Measurements from ENCODE around the gene ARHGAP26.

ARHGAP26 gene

DNA sequence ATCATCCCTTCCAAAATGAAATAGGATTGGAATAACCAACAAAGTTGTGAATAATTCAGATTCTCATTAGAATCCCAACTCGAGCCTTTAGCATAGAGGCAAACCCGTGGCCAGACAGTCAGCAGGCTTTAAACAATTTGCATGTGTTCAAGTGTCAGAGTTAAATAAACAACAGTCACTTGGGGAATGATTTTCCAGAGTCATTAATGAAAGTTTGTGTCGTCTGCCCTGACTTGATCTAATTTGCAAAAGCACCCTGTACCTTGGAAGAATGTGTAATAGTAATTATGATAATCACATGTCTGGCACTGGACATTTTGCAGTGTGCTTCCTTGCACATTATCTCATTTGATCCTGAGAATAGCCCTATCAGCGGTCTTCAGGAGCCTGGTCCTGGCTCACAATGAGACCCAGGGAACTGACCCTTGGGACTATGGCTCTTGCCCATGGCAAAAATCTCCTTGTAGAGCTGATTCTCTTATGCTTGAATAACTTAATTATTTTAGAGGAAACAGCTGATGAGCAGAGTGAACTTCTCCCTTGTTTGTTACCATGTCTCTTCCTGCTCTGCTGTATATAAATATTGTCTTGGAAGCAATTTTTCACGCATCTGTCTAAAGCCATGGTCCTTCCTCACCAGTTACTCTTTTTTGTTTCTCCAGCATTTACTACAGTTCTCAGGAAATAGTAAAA is 360.6 kb downstream of the ARHGAP26 start:
- TF ChIP-seq POLR2AphosphoS5 (IDR thresholded peaks at IDR 0.05; ENCODE audit: low read depth, low read length) (no peak), SIN3A (IDR thresholded peaks at IDR 0.05; ENCODE audit: borderline replicate concordance, insufficient read depth, low read length) (no peak), FOXP2 (optimal IDR thresholded peaks at IDR 0.05; ENCODE audit: borderline replicate concordance, extremely low read depth, extremely low read length, insufficient read depth) (no peak), TAF1 (IDR thresholded peaks at IDR 0.05; ENCODE audit: borderline replicate concordance, insufficient read depth, low read length) (no peak)
- TF ChIP-seq, protein P1, sequence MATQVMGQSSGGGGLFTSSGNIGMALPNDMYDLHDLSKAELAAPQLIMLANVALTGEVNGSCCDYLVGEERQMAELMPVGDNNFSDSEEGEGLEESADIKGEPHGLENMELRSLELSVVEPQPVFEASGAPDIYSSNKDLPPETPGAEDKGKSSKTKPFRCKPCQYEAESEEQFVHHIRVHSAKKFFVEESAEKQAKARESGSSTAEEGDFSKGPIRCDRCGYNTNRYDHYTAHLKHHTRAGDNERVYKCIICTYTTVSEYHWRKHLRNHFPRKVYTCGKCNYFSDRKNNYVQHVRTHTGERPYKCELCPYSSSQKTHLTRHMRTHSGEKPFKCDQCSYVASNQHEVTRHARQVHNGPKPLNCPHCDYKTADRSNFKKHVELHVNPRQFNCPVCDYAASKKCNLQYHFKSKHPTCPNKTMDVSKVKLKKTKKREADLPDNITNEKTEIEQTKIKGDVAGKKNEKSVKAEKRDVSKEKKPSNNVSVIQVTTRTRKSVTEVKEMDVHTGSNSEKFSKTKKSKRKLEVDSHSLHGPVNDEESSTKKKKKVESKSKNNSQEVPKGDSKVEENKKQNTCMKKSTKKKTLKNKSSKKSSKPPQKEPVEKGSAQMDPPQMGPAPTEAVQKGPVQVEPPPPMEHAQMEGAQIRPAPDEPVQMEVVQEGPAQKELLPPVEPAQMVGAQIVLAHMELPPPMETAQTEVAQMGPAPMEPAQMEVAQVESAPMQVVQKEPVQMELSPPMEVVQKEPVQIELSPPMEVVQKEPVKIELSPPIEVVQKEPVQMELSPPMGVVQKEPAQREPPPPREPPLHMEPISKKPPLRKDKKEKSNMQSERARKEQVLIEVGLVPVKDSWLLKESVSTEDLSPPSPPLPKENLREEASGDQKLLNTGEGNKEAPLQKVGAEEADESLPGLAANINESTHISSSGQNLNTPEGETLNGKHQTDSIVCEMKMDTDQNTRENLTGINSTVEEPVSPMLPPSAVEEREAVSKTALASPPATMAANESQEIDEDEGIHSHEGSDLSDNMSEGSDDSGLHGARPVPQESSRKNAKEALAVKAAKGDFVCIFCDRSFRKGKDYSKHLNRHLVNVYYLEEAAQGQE (IDR thresholded peaks at IDR 0.05; ENCODE audit: insufficient read depth in 1 of 2, low read depth in 2 of 2, low read length in 2 of 2) = no peak

- TF ChIP-seq POLR2AphosphoS5 (IDR thresholded peaks at IDR 0.05; ENCODE audit: low read depth, low read length) (no peak), FOXP2 (optimal IDR thresholded peaks at IDR 0.05; ENCODE audit: borderline replicate concordance, extremely low read depth, extremely low read length, insufficient read depth) (no peak)
Observed at GRCh38 chr5:143131972-143132371, 361.8 kb downstream of the ARHGAP26 start.

GRCh38 chr5:143132739-143133138 is 362.6 kb downstream of the ARHGAP26 start:
- no peak for TF ChIP-seq TAF1 (IDR thresholded peaks at IDR 0.05; ENCODE audit: borderline replicate concordance, insufficient read depth, low read length)
- no peak for TF ChIP-seq POLR2AphosphoS5 (IDR thresholded peaks at IDR 0.05; ENCODE audit: low read depth, low read length)
- TF ChIP-seq SIN3A (IDR thresholded peaks at IDR 0.05; ENCODE audit: borderline replicate concordance, insufficient read depth, low read length) = no peak
- TF ChIP-seq, protein P1 (IDR thresholded peaks at IDR 0.05; ENCODE audit: insufficient read depth in 1 of 2, low read depth in 2 of 2, low read length in 2 of 2) = no peak
- TF ChIP-seq FOXP2 (optimal IDR thresholded peaks at IDR 0.05; ENCODE audit: borderline replicate concordance, extremely low read depth, extremely low read length, insufficient read depth) = no peak

GRCh38 chr5:143133721-143134120 is 363.5 kb downstream of the ARHGAP26 start:
- TF ChIP-seq TAF1 (IDR thresholded peaks at IDR 0.05; ENCODE audit: borderline replicate concordance, insufficient read depth, low read length) (no peak), POLR2AphosphoS5 (IDR thresholded peaks at IDR 0.05; ENCODE audit: low read depth, low read length) (no peak), SIN3A (IDR thresholded peaks at IDR 0.05; ENCODE audit: borderline replicate concordance, insufficient read depth, low read length) (no peak), FOXP2 (optimal IDR thresholded peaks at IDR 0.05; ENCODE audit: borderline replicate concordance, extremely low read depth, extremely low read length, insufficient read depth) (no peak)
- TF ChIP-seq, protein P1 (IDR thresholded peaks at IDR 0.05; ENCODE audit: insufficient read depth in 1 of 2, low read depth in 2 of 2, low read length in 2 of 2) = no peak

DNA sequence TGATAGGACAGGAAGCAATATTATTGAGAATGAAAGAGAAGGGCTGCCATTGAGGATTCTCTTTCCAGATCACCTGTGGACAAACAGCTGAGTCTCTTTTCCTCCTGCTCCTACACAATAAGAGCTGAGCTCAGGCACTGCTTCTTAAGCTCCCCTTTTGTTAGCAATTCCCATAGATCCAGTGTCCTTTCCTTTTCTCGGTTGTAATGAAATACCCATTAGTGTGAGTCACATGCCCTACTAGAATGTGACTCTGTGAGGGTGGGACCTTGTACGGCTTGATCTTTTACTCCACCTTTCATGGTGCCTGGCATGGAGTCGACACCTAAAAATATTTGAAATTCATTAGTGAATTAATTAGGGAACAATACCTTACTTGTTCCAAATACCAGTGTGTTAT is 364.1 kb downstream of the ARHGAP26 start:
- TF ChIP-seq SIN3A (IDR thresholded peaks at IDR 0.05; ENCODE audit: borderline replicate concordance, insufficient read depth, low read length) (no peak), FOXP2 (optimal IDR thresholded peaks at IDR 0.05; ENCODE audit: borderline replicate concordance, extremely low read depth, extremely low read length, insufficient read depth) (no peak), TAF1 (IDR thresholded peaks at IDR 0.05; ENCODE audit: borderline replicate concordance, insufficient read depth, low read length) (no peak), POLR2AphosphoS5 (IDR thresholded peaks at IDR 0.05; ENCODE audit: low read depth, low read length) (no peak)
- TF ChIP-seq, protein P1 (IDR thresholded peaks at IDR 0.05; ENCODE audit: insufficient read depth in 1 of 2, low read depth in 2 of 2, low read length in 2 of 2) = no peak

Measured in PFSK-1 (cell line).